Stimulated activated CD4-positive, alpha-beta T cell treated with anti-CD3 and anti-CD28 coated beads, TNF-alpha, amount 100 ng/mL, for 48 hours (primary cell): ENCODE measurements around the gene IQCE.

ENCODE experiments used
- DNase-seq, 3 donors: peaks; one replicate each; pipeline ENCODE4 v3.0.0-alpha.2; 2020; ENCODE audit warnings: low read depth in 3 of 3

The IQCE gene

DNA sequence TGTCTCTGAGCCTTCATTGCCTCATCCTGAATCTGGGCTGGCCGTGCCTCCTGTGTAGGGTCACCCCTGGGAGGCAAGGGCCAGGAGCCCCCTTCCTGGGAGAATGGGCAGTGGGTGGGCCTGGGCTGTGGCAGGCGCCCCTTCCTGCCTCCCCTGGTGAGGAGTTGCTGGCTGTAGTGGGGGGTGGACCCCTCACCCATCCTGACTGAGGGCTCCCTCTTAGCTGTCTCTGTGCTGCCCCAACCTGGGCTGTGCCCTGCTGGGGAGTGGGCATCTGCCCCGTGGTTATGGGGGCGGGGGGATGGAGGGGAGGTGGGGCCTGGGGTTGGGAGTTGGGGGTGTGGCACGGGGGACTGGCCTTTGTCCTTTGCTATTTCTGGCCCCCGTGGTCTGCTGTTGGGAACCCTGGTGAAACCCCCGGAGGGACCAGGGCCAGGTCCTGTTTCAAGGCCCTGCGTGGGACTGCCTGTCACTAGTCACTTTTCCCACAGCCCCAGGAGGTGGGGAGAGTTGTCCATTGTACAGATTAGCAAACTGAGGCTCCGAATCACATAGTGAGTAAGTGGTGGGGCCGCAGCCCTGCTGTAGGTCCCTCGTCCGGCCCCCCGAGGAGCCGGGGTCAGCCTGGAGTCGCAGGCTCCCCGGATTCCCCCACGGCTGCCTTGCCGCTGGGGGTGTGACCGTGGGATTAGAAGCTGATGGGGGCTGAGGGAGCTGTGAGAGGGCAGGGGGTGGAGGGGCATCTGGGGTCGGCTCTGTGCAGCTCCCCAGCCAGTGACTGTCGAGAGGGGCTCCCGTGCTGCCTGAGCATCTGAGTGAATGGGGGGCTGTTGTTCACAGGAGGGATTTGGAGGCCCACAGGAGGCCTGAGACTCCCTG lies 75.7 kb downstream of the IQCE start:
- DNase-seq: no peak

DNA sequence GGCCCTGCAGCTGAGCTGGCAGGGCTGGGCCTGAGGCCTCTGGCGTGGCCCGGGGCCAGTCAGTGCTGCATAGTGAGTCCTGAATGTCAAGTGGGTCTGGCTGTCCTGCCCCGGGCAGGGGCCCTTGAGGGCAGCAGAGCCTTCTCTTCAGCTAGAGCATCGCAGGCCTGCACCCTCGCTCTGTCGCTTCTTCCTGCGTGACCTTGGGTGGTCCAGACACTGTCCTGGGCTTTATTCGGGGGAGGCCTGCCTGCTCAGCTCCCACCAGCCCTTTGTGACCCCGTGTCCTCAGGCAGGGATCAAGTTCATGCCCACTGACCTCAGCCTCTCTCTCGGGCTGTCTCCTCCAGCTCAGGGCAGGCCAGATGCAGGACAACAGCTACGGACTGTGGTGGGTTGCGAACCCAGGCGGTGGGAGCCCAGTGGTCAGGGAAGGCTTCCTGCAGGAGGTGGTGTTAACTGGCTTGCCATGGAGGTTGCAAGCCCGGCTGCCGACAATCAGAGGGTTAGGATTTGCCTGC lies 76.4 kb downstream of the IQCE start:
- DNase-seq: no peak

DNA sequence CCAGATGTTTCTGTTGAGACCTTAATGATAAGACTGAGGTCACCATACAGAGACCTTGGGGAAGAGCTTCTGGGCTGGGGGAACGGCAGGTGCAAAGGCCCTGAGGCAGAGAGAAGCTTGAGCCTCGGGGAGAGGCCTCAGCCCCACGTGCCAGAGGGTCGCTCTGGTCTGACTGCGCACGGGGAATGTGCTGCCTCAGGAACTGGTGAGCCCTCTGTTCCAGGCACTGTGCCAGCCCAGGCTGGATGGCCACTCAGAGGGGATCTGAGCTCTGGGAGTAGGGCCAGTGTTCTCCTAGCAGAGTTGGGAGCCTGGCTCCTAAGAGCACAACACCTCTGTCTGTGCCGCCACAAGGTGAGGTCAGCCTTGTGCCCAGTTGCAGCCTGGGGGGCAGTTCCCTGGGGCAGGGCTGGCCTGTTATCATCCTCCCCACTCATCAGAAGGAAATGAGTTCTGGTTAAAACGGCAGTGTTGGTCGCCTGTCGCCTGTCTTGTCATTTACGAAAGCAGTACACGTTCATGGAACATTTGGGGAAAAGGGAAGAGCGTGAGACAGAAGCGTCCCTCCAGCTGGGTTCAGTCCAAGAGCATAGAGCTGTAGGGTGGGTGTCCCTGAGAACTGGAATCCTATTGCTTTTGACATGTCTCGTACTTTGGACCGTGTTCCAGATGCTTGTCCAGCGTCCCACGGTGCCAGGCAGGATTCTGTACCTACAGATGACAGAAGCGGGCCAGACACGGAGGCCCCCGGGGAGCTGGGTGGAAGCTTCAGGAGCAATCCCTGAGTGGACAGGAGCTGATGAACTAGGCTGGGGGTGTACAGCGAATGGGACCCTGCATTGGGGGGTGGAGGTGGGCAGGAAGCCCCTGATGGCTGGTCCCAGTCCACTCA lies 77.3 kb downstream of the IQCE start:
- DNase-seq: no peak

DNA sequence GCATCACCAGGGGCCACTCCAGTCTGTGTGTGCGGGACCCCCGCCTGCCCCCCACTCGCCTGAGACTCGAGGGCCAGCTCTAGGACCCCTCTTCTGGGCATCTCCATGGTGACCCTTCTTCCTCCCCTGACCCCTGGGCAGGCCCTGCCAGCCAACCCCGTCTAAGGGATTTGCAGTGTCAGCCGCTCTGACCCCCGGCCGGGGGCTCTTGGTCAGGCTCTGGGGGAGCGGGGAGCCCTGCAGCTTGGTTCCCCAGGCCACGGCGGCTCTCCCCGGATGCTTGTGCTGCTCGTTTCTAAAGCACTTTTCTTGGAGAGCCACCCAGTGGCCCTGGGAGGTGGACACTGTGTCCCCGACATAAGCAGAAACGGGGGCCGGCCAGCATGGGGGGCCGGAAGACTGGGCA lies 78.3 kb downstream of the IQCE start:
- DNase-seq: no peak

DNA sequence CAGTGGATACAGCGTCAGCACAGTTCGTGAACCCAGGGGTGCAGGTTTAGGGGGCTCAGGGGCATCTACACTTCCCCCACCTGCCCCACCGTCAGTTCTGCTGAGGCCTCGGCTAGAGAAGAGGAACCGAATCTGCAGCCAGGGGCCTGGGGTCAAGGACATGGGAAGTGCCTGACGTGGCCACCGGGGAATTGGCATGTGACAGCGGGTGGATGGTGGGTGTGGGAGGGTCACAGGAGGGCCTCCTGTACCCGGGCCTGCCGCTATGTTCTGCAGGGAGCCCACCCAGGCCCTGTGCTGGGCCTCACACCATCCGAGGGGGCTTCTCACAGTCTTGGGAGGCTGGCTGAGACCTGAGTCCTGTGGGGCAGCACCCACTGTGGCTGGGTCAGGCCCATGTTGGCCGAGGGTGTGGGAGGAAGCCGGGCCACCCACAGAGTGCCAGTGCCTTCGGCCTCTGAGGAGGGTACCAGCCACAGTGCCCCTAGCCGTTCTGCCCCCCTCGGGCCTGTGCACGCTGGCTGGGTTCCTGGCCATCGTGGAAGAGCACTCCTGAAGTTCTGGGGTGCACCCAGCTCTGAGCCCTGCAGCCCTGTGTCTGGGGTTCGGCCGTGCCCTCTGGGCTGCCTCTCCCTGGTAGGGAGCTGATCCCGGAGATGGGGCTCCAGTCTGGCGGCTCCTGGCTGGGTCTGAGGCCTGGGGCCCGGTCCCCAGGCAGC lies 78.9 kb downstream of the IQCE start:
- DNase-seq: no peak

DNA sequence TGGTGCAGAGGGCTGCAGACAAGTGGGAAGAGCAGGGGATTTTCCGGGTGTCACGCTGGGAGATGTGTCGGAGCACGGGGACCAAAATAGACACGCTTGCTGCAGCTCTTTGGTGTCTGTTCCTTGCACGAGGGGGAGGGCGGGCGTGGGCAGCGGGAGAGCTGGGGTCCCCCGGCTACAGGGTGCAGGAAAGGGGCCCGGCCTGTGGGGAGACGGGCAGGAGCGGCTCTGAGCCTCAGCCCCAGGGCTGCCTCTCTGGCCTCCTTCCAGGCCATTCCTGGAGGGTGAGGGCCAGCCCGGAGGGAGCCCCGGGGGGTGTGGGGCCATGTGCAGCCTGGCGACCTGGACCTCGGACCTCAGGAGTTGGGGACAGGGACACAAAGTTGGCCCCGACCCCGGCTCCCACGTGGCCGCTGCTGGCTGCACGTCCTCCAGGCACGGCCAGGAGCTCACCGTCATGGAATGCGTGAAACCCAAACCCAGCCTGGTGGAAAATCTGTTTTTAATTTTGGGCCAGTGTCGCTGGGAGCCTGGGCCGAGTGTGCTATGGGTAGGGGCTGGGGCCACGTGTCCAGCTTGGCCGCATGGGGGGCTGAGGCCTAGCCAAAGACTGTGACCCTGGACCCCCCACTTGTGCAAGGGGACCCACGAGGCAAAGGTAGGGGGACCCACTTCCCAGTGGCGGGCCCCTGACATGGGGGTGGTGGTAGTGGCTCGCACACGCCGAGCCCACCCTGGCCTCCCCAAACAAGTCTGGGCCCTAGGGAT lies 79.6 kb downstream of the IQCE start:
- DNase-seq: no peak

DNA sequence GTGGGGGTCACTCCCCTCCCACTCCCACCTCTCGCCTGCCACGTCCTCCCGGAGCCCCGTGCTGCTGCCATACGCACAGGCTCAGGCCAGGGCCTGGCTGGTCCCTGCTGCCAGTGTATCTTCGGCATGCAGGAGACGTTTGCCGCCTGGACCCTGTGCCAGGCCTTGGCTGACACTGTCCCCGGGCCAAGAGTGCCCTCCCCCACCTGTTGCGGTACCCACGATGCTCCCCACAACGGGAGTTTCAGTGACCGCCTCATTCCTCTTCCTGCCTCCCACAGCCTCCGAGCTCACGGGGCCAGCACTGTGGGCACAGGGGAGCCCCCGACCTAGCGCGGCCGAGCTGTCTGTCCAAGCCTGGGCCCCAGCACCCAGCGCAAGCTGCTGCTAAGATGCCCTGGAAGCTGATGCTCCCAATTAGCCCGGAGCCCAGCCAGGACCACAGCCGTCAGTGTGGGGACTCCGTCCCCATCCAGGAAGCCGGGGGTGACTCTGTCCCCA lies 80.5 kb downstream of the IQCE start:
- no peak for DNase-seq

DNA sequence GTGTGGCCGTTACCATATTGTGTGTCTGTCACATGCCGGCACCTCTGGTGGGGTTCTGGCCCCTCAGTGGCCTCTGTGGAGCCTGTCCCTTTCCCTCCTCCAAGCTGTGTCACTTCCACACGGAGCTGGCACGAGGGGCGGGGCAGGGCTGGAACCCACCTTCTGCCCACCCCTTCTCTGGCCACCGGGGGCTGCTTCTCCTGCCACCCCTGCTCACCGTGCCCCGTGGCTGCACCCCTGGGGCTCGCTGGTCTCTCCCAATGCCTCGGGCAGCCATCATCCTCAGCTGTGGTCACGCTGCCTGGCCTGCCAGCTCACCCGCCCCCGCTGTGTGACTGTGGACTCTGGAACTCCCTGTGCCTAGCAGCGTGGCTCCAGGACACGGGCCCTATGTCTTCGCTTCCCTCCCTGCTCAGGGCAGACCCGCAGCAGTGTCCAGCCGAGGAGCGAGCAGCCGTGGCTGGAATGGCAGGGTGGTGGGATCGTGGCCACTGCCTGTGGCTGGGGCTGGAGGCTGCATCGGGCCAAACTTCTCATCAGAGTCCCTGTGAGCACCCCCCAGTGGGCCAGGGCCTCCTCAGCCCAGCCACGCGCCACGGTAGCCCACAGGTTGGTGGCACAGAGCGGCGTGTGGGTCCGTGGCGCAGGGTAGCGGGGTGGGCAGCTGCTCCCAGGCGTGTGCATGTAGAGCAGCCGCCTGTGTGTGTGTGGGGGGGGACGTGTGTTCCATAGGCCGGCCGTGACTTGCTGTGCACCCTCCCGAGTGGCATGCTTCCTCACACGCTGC lies 81.1 kb downstream of the IQCE start:
- no peak for DNase-seq

DNA sequence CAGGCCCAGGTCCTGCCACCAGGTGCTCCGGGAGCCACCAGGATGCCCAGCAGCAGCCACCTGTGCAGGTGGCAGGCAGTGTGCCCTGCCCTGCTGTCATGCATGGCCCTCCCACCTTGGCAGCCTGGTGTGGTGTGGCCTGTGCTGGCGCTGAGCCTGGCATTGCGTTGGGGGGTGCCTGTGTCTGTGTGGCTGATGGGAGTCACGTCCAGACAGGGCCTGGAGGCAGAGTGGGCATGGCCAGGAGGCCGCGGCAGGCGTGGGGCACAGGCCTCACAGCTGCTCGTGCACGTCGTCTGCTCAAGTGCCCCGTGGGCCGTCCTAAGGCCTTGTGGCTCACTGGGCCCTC lies 81.7 kb downstream of the IQCE start:
- no peak for DNase-seq

DNA sequence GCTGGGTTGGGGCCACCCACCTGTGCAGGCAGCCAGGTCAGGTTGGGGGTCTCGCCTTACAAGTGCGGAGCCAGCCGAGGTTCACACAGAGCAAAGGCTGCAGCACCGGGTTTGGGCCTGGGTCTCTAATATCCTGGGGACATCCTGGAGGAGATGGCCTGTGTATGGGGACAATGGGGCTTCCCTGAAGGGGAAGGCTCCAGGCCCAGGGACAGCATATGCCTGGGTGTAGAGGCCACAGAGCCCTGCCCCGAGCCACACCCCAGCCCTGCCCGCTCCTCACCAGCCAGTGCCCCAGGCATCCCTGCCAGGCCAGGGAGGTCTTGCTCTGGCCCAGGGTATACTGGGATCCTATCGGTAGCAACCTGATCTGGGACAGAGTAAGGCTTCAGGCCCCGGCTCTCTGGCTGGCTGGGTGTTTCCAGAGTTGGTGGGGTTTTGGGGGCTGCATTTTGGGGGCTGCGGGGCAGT lies 82.1 kb downstream of the IQCE start:
- DNase-seq: no peak

DNA sequence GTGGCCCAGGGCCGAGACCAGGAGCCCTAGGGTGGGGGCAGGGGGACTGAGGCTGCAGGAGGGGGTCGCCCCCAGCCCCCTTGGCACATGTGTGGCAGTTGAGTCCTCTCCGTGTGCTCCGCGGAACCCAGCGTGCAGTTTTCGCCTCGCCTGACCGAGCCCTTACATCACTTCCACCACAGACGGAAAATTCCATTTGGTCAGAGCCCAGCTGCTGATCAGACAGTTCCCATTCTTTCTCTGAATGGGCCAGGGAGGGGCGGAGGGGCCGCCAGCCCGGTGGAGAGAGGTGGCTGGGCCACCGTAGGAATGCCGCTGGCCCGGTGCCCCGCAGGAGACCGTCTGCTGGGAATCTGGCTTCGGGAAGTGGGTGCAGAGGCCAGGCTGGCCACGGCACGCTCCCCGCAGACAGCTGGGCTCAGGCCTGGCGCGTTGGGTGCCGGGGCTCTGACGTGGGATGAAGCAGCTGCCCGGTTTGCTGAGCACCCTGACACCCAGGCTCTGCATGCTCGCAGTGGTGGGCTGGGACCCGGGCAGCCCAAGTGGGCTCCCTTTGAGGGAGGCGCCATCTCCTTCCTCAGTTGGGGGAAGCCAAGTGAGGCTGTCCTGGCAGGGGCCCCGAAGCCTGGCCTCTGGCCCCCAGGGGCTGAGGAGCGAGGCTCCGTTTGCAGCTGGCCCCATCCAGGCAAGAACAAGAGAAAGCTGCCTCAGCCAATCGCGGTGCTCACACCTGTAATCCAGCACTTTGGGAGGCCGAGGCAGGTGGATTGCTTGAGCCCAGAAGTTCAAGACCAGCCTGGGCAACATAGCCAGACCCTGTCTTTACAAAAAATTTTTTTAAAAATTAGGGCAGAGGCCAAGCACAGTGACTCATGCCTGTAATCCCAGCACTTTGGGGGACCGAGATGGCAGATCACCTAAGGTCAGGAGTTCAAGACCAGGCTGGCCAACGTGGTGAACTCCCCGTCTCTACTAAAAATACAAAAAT lies 82.9 kb downstream of the IQCE start:
- no peak for DNase-seq

DNA sequence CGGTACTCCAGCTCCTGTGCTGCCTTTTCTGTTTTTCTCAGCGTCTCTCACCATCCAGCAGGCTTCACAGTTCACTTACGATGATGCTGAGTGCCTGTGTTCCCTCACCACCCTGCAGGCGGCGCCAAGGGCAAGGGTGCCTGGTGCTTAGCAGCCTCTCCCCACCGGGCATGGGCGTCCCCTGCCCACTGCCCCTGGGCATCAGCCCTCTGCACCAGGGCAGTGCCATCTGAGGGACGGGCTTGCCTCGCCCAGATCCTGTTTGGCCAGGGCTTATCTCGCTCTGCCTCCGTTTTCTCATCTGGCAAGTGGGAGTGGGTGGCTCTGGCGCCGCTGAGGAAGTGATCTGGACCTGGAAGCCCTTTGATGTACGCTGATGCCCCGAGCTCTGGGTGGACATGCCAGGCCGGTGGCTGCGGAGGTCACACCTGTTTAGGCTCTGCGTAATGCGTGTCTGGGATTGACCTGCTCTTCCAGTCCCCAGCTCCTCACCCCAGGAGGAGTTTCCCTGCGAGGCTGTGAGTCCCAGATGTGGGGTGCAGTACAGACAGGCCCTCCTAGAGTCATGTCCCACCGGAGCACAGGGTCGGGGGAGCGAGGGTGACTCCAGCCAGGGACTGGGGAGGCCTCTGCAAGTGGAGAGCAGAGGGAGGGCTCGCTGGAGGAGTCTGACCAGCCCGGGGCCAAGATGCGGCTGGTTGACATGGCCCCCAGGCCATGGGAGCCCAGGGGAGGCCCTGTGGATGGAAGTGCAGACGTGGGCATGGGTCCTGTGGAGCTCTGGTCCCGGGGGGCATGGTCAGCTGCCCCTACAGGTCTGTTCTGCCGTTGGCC lies 84.8 kb downstream of the IQCE start:
- DNase-seq: no peak

DNA sequence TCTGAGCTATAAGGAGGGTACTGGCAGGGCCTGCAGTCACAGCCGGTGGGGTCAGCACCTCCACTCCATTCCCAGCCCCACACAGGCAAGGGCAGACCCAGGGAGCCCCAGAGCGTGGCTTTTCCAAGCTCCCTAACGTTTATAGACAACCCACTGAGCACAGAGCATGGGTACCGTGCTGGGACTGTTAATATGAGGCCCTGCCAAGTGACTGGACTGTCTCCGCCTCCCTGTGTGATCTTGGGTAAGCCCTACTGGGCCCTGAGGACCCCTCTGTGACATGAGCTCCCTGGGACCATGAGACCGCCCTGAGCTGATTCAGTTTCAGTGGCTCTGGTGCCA lies 85.4 kb downstream of the IQCE start:
- no peak for DNase-seq

DNA sequence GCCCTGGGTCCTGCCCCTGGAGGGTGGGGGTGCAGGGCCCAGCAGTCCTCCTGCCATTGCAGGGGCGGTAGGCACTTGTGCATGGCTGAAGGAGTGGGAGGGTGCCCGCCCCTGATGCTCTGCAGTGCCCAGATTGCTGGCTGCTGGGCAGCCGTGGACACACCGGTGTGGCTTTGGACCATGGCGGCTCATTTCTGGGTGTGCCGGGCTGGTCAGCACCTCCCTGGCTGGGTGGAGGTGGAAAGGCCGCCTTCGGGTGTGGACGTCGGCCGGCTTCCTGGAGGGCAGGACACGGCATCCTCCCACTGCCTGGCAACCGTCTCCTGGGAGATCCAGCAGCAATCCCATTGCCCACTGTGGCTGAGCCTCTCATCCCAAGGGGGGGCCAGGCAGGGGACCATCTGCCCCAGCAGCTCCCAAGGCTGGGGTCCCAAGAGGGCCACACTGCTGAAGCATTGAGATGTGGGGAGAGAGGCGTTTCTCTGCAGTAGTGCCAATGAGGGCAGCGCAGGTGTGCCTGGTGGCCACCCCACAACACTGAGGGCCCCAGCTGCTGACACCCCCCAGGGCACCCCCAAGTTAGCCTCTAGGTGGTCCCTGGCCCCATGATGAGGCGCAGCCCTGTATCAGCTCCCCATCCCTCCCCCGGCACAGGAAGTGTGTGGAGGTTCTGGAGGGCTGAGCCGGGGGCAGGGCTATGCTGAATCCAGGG lies 85.9 kb downstream of the IQCE start:
- DNase-seq: no peak

DNA sequence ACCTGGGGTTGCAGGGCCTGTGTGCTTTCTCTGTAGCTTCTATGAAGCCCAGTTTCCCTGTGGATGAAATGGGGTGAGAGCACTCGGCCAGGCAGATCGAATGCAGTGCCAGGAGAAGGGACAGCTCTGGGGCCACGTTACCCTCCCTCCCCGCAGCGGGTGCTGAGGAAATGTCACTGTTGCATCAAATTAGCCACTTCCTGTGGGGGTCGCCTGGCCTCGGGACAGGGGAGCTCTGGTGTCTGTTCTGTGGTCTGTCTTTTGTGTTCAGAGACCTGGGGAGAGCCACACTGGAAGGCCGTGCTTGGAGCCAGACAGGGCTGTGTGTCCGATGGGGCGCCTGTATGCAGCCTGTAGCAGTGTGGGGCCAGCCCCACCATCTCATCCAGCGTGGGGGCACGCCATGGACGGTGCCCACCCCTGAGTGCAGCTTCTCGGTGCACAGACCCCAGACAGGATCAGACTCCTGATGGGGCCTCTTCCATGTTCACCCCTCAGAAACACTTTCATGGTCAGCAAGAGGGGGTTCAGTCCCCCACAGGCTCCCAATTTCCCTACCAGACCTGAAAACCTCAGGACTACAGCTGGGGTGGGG lies 86.6 kb downstream of the IQCE start:
- DNase-seq: no peak

DNA sequence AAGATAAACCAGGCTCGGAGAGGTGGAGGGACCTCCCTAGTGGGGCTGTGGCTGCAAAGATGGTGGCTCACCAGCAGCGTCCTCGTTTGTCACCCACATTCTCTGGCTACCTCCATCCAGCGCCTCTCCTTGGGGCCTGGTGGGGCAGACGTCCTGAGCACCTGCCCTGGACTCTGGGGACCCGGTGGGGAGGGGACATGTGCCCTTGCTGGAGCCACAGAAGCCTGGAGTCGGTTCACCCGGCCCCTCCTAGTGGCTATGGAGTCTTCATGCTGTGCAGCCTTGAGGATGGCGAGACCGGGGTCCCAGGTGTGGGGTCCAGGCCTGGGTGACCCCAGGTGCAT lies 87.5 kb downstream of the IQCE start:
- no peak for DNase-seq
